ENCODE measurements around the gene RNF126. TPM values are rescaled to one million over a fixed set of nuclear protein-coding genes. Genes with fewer than 3 reads are reported as not detected.
"Not testable (repeated sequence)": the region's sequence is repeated elsewhere in the genome, so short reads cannot be mapped to it uniquely, and the experiment has no call there.

Gene RNF126
- total RNA-seq, 1 donor from 2014 or later = 42.6 TPM

GRCh38 chr19:676339-677105 lies 13.5 kb upstream of the RNF126 start, which contains the start of gene FSTL3:
FSTL3 (plus strand) TSS chr19:676392; CDS start chr19:676424, 32 bp downstream.
- DNase-seq (ENCODE audit: low read depth) (no peak), FAIRE-seq (no peak)

GRCh38 chr19:676007-676338 lies 13.0 kb upstream of the RNF126 start:
- Histone ChIP-seq H3K36me3 (ENCODE audit: control insufficient read depth, insufficient read depth, low read length) (peaks cover 11% of the 10 kb centered on the region), H3K27me3 (ENCODE audit: control insufficient read depth, insufficient read depth, low read length) (no peaks in the 10 kb centered on the region), H3K4me3 (ENCODE audit: low read depth, low read length) (peak overlapping the region; percentile 48)
- TF ChIP-seq, protein P1, sequence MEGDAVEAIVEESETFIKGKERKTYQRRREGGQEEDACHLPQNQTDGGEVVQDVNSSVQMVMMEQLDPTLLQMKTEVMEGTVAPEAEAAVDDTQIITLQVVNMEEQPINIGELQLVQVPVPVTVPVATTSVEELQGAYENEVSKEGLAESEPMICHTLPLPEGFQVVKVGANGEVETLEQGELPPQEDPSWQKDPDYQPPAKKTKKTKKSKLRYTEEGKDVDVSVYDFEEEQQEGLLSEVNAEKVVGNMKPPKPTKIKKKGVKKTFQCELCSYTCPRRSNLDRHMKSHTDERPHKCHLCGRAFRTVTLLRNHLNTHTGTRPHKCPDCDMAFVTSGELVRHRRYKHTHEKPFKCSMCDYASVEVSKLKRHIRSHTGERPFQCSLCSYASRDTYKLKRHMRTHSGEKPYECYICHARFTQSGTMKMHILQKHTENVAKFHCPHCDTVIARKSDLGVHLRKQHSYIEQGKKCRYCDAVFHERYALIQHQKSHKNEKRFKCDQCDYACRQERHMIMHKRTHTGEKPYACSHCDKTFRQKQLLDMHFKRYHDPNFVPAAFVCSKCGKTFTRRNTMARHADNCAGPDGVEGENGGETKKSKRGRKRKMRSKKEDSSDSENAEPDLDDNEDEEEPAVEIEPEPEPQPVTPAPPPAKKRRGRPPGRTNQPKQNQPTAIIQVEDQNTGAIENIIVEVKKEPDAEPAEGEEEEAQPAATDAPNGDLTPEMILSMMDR (IDR thresholded peaks at IDR 0.05; ENCODE audit: insufficient read depth, low read length, severe bottlenecking) = no peak
- no peak for DNase-seq (ENCODE audit: low read depth)
- FAIRE-seq = no peak

More at GRCh38 chr19:676339-677105, 13.5 kb upstream of the RNF126 start, which contains the start of gene FSTL3:
- Histone ChIP-seq H3K36me3 (ENCODE audit: control insufficient read depth, insufficient read depth, low read length) (peaks cover 16% of the 10 kb centered on the region), H3K27me3 (ENCODE audit: control insufficient read depth, insufficient read depth, low read length) (no peaks in the 10 kb centered on the region), H3K4me3 (ENCODE audit: low read depth, low read length) (peak within 1 kb of the TSS; percentile 48)
- TF ChIP-seq, protein P1 (IDR thresholded peaks at IDR 0.05; ENCODE audit: insufficient read depth, low read length, severe bottlenecking) = no peak

DNA sequence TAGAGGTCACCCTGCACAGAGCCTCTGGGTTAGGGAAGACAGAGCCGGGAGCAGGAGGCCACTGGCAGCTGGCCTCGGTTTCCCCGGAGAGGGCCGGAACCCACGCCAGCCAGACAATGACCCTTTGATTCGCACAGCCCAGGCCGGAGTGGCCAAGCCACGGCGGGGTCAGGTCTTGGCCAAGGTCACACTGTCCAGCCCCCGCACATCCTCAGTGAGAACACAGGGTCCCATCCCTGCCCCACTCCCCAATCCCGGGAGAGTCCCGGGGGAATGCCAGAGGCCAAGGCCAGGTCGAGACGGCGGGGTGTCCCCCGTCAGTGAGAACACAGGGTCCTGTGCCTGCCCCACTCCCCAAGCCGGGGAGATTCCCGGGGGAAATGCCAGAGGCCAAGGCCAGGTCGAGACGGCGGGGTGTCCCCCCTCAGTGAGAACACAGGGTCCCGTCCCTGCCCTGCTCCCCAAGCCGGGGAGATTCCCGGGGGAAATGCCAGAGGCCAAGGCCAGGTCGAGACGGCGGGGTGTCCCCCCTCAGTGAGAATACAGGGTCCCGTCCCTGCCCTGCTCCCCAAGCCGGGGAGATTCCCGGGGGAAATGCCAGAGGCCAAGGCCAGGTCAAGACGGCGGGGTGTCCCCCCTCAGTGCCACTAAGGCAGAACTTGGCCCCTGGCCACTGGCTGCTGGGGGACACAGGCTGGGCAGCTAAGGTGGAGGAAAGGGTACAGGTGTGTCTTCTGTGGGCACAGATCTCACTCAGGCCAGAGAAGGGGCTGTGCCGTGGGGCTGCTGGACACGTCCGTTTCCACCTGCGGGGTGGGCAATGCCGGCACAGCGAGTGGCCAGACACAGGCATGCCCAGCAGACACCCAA lies 11.5 kb upstream of the RNF126 start:
- H3K36me3 ChIP-seq (ENCODE audit: control insufficient read depth, insufficient read depth, low read length) = peaks cover 11% of the 10 kb centered on the region
- no peaks in the 10 kb centered on the region for H3K27me3 ChIP-seq (ENCODE audit: control insufficient read depth, insufficient read depth, low read length)
- TF ChIP-seq, protein P1 (IDR thresholded peaks at IDR 0.05; ENCODE audit: insufficient read depth, low read length, severe bottlenecking) = no peak
- no peak overlapping the region for H3K4me3 ChIP-seq (ENCODE audit: low read depth, low read length)
- FAIRE-seq (no peak), DNase-seq (ENCODE audit: low read depth) (no peak)

DNA sequence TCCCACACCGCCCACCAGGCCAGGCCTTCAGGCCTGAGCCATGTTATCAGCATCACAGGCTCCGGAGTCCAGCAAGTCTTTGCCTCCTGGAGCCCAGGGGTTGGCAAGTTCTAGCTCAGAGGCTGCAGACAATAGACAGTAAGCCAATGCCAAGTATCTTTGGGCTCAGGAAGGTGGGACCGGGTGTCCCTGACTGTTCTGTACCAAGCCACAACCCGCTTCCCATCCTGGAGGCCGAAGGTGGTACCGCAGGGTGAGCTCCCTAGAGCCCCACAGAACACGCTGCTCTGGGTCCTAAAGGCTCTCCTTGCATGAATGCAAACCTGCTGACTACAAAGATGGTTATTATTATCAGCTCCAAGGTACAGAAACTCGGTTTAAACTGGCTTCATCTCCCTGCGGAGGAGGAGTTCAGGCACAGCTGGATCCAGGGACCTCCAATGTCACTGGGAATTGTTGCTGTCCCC lies 7.6 kb upstream of the RNF126 start:
- Histone ChIP-seq H3K27me3 (ENCODE audit: control insufficient read depth, insufficient read depth, low read length) (no peaks in the 10 kb centered on the region), H3K4me3 (ENCODE audit: low read depth, low read length) (no peak overlapping the region), H3K36me3 (ENCODE audit: control insufficient read depth, insufficient read depth, low read length) (no peaks in the 10 kb centered on the region)
- DNase-seq (ENCODE audit: low read depth) = no peak
- FAIRE-seq = no peak
- TF ChIP-seq, protein P1 (IDR thresholded peaks at IDR 0.05; ENCODE audit: insufficient read depth, low read length, severe bottlenecking) = no peak

DNA sequence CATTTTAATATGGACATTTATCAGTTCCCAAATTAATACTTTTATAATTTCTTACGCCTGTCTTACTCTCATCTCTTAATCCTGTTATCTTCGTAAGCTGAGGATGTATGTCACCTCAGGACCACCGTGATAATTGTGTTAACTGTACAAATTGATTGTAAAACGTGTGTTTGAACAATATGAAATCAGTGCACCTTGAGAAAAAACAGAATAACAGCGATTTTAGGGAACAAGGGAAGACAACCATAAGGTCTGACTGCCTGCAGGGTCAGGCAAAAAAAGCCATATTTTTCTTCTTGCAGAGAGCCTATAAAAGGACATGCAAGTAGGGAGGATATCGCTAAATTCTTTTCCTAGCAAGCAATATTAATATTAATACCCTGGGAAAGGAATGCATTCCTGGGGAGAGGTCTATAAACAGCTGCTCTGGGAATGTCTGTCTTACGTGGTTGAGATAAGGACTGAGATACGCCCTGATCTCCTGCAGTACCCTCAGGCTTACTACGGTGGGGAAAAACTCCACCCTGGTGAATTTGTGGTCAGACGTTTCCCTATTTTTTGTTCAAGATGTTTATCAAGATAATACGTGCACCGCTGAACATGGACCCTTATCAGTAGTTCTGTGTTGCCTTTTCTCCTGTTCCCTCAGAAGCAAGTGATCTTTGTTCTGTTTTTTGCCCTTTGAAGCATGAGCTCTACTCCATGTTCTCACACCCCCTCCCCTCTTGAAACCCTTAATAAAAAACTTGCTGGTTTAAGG lies 5.8 kb upstream of the RNF126 start:
- H3K27me3 ChIP-seq (ENCODE audit: control insufficient read depth, insufficient read depth, low read length); DNase-seq (ENCODE audit: low read depth); FAIRE-seq; H3K36me3 ChIP-seq (ENCODE audit: control insufficient read depth, insufficient read depth, low read length); H3K4me3 ChIP-seq (ENCODE audit: low read depth, low read length): not testable (repeated sequence)

- not testable (repeated sequence) for H3K36me3 ChIP-seq (ENCODE audit: control insufficient read depth, insufficient read depth, low read length); H3K4me3 ChIP-seq (ENCODE audit: low read depth, low read length); H3K27me3 ChIP-seq (ENCODE audit: control insufficient read depth, insufficient read depth, low read length); FAIRE-seq; DNase-seq (ENCODE audit: low read depth)
Measured at GRCh38 chr19:666985-667573, 4.1 kb upstream of the RNF126 start.
